GM23248 (cell line): ENCODE measurements around the gene EPB41L5.

ENCODE experiments used
- EZH2 ChIP-seq: fragments of 200-600 bp; sonication (generic); IDR thresholded peaks from 2 replicates; pipeline ENCODE4 v1.6.1; 2018; ENCODE audit warnings: antibody characterized with exemption, mild to moderate bottlenecking; ENCODE audit not compliant: insufficient read depth, poor library complexity, severe bottlenecking
- EZH2phosphoT487 ChIP-seq: fragments of 200-600 bp; sonication (generic); IDR thresholded peaks from 2 replicates; pipeline ENCODE4 v1.6.1; 2018; ENCODE audit warnings: antibody characterized with exemption, moderate library complexity, mild to moderate bottlenecking, low read depth; ENCODE audit not compliant: insufficient read depth

DNA sequence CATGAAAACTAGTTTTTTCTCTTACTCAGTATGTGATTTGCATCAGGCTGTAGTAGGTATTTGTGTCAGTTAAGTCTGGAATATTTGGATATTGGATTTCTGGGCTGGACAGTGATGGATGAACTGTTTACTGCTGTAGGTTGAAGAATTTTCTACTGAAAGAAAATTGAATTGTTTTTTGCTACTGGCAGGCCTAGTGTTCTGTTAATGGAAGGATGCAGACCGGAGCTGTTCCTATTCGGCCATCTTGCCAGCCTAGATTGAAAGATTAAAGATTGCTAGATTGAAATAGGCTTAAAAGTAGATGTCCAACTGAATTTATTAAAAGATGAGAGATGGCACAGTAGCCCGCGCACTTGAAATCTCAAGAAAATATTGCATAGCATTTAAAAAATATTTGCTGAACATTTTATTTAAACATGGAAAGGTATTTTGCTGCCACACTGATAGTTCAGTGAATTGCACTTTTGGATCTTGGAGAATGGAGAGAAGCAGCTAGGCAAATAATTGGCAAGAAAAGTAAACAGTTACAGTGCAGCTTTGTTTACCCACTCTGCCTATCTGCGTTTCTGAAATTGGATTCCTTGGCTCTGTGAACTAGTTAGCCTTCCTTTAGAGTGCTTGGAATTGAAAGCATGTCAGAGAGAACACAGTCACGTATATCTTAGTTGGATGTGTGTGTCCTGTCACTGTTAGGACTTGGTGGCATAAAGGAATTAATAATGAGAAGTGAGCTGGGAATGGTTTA is 54.1 kb downstream of the EPB41L5 start:
- no peak for TF ChIP-seq EZH2
- no peak for TF ChIP-seq EZH2phosphoT487
